ENCODE results near the gene RALGDS. TPM values are rescaled to one million over a fixed set of nuclear protein-coding genes. Genes with fewer than 3 reads are reported as not detected.

Gene RALGDS
- total and polyA plus RNA-seq, 2 of the 13 experiments (the other 11 are each of a cell fraction or from before 2014, with no cell fraction given), result 12.9 to 25.5 TPM

DNA sequence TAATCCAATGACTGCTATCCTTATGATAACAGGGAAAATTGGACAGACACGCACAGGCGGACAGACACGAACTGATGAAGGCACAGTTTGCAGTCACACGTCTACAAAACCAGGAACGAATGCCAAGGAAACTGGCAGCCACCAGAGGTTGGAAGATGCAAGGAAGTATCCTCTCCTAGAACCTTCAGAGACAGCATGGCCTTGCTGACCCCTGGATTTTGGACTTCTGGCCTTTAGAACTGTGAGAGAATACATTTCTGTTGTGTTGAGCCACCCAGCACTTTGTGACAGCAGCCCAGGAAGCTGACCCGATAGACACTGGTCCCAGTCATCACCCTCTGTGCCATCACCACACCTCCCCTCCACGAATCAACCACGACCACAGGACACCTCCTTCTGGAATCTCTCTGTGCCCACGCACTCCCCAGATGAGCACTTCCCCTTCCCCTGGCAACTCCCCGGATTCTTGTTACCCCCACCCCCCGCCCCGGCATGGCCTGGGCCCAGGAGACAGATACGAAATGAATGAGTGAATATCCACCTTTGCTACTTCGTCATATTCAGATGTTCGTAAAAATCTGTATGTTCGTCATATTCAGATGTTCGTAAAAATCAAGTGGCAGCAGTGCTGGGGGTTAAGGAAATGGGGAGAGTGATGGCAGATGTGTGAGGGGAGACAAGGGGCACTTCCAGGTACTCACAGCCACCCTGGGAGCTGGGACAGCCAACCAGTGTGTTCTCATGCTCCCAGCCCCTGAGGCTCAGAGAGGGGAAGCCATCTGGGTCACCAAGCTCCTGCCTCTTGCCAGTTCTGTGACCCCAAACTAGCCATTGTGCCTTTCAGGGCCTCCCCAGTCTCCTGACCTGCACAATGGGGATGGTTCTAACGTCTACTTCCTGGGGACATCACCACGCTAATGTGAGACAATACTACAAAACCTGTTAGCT is 24.1 kb upstream of the RALGDS start (continued):
- TF ChIP-seq, protein P1, sequence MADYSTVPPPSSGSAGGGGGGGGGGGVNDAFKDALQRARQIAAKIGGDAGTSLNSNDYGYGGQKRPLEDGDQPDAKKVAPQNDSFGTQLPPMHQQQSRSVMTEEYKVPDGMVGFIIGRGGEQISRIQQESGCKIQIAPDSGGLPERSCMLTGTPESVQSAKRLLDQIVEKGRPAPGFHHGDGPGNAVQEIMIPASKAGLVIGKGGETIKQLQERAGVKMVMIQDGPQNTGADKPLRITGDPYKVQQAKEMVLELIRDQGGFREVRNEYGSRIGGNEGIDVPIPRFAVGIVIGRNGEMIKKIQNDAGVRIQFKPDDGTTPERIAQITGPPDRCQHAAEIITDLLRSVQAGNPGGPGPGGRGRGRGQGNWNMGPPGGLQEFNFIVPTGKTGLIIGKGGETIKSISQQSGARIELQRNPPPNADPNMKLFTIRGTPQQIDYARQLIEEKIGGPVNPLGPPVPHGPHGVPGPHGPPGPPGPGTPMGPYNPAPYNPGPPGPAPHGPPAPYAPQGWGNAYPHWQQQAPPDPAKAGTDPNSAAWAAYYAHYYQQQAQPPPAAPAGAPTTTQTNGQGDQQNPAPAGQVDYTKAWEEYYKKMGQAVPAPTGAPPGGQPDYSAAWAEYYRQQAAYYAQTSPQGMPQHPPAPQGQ (CRISPR knock-in tag; IDR thresholded peaks at IDR 0.05; ENCODE audit: borderline replicate concordance), result no peak
- TF ChIP-seq HHEX (CRISPR knock-in tag; IDR thresholded peaks at IDR 0.05) (no peak), TSC22D2 (CRISPR knock-in tag; IDR thresholded peaks at IDR 0.05; ENCODE audit: borderline replicate concordance) (no peak), SAFB2 (CRISPR knock-in tag; IDR thresholded peaks at IDR 0.05; ENCODE audit: borderline replicate concordance, low read depth) (no peak), ZNF33B (CRISPR knock-in tag; IDR thresholded peaks at IDR 0.05) (no peak)
- TF ChIP-seq, protein P2, sequence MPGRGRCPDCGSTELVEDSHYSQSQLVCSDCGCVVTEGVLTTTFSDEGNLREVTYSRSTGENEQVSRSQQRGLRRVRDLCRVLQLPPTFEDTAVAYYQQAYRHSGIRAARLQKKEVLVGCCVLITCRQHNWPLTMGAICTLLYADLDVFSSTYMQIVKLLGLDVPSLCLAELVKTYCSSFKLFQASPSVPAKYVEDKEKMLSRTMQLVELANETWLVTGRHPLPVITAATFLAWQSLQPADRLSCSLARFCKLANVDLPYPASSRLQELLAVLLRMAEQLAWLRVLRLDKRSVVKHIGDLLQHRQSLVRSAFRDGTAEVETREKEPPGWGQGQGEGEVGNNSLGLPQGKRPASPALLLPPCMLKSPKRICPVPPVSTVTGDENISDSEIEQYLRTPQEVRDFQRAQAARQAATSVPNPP (CRISPR knock-in tag; IDR thresholded peaks at IDR 0.05), result no peak
